PC-3 (cell line): ENCODE data around the gene ZNF823.

ENCODE experiments used
- EZH2 ChIP-seq: fragments of 300-600 bp; sonication (generic); IDR thresholded peaks from one replicate; pipeline ENCODE4 v1.6.1; 2017; ENCODE audit warnings: antibody characterized with exemption, mild to moderate bottlenecking, low read length; ENCODE audit not compliant: unreplicated experiment
- EZH2phosphoT487 ChIP-seq: fragments of 300-600 bp; sonication (generic); IDR thresholded peaks from 2 replicates; pipeline ENCODE4 v1.6.1; 2018; ENCODE audit warnings: mild to moderate bottlenecking, antibody characterized with exemption, low read length, borderline replicate concordance
- TF ChIP-seq, protein P1 (sequence below): fragments of 300-600 bp; sonication (generic); conservative IDR thresholded peaks from 2 replicates; pipeline ENCODE4 v1.5.1; 2017; ENCODE audit warnings: antibody characterized with exemption, low read depth, mild to moderate bottlenecking, low read length

DNA sequence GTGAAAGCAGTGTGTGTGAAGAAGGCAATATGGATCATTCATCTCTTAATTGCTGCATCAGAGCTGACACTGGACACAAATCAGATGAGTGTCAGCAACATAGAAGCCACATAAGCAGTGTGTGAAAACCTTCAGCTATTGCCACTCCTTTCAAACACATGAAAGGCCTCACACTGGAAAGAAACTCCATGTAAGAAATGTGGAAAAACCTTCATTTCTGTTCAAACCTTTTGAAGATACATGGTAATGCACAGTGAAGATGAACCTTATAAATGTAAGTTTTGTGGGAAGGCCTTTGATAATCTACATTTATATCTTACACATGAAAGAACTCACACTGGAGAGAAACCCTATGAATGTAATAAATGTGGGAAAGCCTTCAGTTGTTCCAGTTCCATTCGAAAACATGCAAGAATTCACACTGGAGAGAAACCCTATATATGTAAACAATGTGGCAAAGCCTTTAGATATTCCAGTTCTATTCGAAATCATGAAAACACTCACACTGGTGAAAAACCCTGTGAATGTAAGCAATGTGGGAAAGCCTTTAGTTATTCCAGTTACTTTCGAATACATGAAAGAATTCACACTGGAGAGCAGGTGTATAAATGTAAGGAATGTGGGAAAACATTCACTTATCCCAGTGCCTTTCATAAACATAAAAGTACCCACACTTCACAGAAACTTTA lies 53.6 kb downstream of the ZNF823 start:
- TF ChIP-seq, protein P1, sequence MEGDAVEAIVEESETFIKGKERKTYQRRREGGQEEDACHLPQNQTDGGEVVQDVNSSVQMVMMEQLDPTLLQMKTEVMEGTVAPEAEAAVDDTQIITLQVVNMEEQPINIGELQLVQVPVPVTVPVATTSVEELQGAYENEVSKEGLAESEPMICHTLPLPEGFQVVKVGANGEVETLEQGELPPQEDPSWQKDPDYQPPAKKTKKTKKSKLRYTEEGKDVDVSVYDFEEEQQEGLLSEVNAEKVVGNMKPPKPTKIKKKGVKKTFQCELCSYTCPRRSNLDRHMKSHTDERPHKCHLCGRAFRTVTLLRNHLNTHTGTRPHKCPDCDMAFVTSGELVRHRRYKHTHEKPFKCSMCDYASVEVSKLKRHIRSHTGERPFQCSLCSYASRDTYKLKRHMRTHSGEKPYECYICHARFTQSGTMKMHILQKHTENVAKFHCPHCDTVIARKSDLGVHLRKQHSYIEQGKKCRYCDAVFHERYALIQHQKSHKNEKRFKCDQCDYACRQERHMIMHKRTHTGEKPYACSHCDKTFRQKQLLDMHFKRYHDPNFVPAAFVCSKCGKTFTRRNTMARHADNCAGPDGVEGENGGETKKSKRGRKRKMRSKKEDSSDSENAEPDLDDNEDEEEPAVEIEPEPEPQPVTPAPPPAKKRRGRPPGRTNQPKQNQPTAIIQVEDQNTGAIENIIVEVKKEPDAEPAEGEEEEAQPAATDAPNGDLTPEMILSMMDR = no peak
- TF ChIP-seq EZH2 (no peak), EZH2phosphoT487 (no peak)
